AG08395 (cell line): ENCODE data around the gene FLT4.

ENCODE experiments used
- DNase-seq: peaks from one replicate; pipeline ENCODE4 v3.0.0; 2012; ENCODE audit warnings: mixed read lengths, low spot score

FLT4 gene

DNA sequence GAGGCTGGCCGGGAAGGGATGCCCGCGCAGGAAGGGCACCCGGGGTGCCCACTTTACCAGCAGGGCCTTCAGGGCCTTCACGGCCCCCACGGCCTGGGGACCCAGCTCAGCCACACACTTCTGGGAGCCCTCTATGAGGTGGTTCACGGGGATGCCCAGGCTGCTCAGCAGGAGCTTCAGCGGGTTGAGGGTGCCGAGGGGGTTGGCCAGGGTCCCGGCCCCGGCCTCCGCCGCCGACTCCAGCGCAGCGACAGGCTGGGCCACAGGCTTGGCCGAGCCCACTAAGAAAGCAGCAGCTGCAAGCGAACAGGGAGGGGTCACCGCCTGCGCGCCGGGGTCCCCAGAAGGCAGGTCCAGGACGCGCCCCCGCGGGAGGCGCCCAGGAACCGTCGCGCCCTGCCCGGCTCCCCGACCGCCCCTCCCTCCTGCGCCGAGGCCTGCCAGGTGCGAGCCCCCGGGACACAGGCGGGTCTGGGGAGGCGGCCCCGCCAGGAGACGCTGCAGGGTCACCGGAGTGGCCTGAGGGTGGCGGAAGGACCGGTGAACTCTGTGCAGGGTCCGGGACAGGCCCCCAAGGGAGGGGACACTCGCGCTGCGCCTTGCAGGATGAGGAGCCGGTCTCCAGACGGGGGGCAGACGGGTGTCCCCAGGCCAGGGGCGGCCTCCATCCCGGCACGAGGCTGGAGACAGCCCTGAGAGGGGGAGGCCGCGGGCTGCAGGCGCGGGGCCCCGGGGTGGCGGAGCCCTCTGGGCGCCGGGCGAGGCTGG is 58.7 kb downstream of the FLT4 start:
- DNase-seq: no peak

DNA sequence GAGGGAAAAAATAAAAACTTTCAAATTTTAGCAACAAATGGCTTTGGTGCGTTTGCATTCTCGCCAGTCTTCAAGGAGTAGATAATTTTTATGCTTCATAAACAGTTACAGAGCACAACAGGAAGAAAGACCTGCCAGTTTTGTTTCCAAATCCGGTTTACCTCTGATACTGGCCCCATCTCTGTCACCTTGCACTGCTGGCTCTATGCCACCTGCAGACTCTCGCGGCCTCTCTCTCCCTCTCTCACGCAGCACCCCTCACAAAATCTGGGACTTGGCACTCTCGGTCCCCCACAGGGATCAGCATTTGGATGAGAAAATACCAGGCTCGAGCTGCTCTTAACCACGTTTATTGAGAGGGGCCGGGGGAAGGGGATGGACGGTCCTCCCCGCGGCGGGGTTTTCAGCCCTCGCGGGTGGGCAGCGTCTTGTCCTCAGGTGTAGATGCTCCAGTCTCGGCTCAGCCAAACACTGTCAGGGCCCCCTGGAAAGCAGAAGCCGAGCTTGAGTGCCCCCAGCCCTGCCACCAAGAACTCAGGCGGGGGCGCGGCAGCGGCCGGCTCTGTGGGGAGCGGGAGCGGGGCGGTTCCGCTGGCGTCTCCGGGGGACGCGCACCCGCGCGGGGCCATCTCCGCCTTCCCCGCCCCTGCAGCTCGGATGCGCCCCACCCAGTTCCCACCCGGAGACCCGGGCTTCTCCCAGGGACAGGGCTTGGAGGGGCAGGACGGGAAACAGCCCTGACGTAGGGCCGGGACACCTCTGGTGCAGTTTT is 59.4 kb downstream of the FLT4 start:
- DNase-seq: no peak

DNA sequence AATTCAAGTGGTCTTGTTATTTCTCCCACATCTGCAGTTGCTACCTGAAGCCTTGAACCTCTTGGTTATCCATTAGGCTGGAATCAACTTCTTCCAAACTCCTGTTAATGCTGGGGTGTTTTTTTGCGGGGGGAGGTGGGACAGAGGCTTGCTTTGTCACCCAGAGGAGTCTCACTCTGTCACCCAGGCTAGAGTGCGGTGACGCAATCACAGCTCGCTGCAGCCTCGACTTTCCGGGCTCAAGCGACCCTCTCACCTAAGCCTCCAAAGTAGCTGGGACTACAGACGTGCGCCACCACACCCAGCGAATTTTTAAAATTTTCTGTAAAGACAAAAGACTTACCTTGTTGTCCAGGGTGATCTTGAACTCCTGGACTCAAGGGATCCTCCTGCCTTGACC is 62.5 kb downstream of the FLT4 start:
- no peak for DNase-seq

DNA sequence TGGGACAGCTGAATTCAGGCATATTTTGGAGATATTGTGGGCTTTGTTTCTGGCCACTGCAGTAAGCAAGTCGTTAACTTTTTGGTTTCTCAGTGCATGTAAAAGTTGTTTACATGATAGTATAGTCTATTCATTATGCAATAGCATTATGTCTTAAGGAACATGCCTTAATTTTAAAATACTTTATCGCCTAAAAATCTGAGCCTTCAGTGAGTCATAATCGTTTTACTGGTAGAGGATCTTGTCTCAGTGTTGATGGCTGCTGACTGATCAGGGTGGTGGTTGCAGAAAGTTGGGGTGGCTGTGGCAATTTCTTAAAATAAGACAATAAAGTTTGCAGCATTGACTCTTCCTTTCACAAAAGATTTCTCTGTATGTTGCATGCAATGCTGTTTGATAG is 63.2 kb downstream of the FLT4 start:
- no peak for DNase-seq

DNA sequence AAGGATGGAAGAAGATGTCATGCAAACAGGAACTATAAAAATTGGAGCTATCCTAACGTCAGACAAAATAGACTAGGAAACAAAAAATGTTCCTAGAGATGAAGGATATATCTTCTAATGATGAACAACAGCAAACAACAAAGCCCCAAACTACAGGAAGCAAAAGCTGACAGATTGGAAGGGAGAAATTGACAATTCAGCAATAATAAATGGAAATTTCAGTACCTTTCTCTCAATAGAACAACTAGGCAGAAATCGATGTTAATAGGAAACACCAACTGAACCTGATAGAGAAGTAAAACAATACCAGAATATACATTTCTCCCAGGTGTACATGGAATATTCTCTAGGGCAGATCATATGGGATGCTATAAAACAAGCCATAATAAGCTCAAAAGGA is 65.7 kb downstream of the FLT4 start:
- no peak for DNase-seq

DNA sequence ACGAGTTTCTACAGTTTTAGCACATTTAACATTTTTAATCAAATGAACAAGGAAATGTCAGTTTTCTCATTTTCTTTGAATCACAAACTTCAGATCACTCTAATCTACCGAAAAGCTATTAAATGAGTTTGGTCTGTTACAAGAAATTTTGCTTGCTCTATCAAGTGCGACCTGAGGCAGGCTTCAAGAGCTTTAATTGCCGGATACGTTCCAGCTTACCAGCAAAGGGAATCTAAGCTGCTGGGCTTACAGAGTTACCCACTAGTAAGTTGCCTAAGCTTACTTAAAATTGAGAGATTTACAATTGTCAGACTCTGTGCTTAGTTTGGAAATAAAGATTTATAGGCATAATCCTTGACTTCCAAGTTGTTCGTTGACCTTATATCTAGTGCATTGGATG is 68.7 kb downstream of the FLT4 start:
- DNase-seq: no peak

DNA sequence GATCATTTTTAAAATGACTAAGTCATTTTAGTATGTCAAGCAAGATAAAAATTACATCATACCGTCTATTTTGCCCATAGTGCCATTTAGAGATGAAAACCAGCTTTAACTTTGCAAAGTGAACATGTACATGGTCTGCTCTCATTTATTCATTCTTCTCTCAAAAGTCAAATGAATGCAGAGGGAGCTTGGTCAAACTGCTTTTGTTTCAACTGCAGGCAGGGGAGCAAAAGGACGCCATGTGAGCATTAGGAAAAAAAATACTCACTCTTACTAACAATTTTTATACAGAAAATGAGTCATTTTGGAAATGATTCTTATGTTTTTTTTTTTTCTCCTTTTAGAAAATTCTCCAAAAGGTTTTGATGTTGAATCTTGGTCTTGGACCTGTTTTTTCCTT is 73.8 kb downstream of the FLT4 start:
- no peak for DNase-seq

DNA sequence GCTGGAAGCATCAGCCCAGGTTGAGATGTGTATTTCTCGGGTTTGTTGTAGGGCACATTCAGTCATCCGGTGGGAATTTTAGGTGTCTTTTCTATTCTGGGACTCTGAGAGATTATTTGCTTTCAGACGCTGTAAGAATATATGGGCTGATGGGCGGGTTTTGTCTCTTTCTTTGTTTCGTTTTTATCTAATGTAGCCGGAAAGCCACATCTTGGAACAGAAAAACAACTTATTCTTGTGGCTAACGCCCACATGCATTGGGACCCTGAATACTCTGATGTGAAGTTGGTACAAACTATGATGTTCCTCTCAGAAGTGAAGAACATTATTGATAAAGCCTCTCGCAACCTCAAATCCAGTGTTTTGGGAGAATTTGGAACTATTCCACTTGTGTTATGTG is 80.5 kb downstream of the FLT4 start:
- DNase-seq: no peak

DNA sequence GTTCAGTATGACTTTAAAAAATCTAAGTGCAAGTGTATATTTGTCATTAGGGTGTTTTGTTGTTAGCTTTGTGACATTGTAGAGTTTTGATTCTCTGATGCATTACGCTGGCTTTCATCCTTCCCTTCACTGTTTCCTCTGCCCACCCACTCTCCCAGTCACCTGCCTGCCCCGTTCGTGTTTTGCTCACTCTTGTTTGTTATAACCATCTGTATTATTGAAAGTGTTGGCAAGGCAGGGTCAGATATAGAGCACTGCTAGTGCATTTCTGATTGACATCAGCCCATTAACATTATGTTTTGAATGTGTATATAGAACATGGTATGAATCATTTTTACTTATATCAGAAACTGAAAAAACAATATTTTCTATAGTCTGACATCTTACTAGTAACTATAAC is 85.4 kb downstream of the FLT4 start:
- no peak for DNase-seq

DNA sequence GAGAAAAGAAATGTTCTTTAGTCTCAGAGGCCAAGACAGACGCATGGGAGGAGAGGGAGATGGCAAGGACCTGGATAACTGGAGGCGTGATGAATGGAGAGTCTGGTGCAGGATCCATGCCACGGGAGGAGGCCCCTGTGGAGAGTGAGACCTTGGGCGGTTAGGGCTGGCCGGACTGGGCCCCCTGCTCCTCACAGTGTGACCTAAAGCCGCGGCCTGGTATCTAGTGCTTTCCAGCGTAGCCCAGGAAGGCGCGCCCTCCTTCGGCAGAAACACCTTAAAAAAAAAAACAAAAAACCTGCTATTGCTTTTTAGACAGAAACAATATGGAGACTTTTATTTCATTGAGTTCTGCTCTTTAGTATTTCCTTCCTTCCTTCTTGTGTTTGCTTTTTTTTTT is 91.2 kb downstream of the FLT4 start:
- no peak for DNase-seq

DNA sequence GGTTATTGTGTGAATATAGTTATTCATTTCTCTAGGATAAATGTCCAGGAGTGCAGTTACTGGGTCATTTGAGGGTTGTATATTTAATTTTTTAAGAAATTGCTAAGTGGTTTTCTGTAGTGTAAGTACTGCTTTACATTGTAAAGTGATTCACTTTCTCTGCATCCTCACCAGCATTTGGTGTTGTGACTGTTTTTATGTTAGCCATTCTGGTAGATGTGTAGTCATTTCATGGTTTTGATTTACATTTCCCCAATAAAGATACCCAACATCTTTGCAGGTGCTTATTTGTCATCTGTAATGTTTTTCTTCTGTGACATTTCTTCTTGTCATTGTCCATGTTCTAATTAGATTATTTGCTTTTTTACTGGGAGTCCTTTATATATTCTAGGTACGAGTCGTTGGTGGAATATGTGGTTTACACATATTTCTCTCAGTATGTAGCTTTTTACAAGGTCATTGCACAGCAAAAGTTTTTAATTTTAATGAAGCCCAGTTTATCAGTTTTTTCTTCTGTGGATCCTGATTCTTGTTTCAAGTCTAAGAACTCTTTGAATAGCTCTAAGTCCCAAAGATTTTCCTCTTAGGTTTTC is 92.1 kb downstream of the FLT4 start:
- DNase-seq: no peak

DNA sequence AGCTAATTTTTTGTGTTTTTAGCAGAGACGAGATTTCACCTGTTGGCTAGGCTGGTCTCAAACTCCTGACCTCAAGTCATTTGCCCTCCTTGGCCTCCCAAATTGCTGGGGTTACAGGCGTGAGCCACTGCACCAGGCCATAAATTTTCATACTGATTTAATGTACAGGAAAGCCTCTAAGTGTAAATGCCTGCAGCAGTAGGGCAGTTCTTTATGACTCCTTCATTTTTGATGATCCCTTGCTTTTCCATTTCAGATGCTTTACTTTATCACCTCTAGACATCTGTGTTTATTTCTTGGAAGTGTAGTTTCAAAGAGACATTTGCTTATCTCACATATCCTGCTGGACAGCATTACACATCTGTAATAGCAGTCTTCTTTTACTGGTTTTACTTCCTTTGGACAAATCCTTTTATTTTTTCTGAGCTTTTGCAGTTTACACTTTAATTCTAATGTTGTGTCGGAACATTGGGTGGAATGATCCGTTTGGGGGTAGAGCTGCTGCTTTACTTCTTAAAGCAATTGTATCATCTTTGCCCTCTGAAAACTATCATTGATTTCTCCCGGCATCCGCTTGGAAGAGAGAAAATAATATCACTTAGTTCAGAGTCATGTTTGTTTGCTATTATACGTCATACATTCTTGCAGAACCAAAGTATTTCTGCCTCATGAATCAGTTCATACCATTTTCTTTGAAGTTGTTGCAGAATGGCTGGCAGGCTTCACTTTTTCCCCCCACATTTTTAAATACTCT is 94.1 kb downstream of the FLT4 start:
- peak; percentile 32 for DNase-seq

DNA sequence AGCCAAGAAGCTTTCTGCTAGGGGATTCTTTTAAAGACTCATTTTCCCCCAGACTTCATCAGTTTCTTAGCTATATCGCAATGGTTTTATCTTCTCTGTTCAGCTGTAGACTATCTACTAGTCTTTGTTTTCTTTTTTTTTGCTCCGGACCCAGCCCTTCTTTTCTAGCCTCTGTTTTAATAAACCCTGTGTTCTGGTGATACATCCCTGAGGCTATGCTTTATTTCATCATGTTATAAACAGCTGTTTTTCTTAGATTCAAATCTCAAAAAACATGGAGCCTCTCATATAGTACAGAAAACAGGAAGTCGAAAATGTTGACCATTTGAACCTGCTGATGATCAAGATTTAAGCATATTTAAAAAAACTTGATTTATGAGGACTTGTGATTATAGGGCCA is 95.9 kb downstream of the FLT4 start:
- no peak for DNase-seq
